Peyer's patch (tissue), 4 donors: Measurements from ENCODE around the gene UBE2E3. TPM values are rescaled to one million over a fixed set of nuclear protein-coding genes. Genes with fewer than 3 reads are reported as not detected.
A peak's percentile ranks its signal among the peaks of the same experiment; 100 is the strongest.

Source experiments
- DNase-seq, 3 donors: peaks; one replicate each; pipeline ENCODE4 v3.0.0-alpha.2; 2017 to 2019
- H3K27ac ChIP-seq, 4 donors: fragments of 200-600 bp; sonication (generic); one replicate each; pipeline ENCODE4 v1.5.1; 2016 to 2019
- H3K27me3 ChIP-seq, 2 donors: fragments of 200-600 bp; sonication (generic); one replicate each; pipeline ENCODE4 v1.5.1; 2019
- H3K36me3 ChIP-seq, 3 donors: fragments of 200-600 bp; sonication (generic); one replicate each; pipeline ENCODE4 v1.5.1; 2016 to 2019
- H3K4me1 ChIP-seq, 4 donors: fragments of 200-600 bp; sonication (generic); one replicate each; pipeline ENCODE4 v1.5.1; 2016 to 2019
- H3K4me3 ChIP-seq, 4 donors: fragments of 200-600 bp; sonication (generic); 1 replicate in 3 of 4; 2 replicates in 1 of 4; pipeline ENCODE4 v1.5.1; 2016 to 2019; ENCODE audit warnings: mild to moderate bottlenecking in 1 of 4
- H3K9me3 ChIP-seq, 4 donors: fragments of 200-600 bp; sonication (generic); one replicate each; pipeline ENCODE4 v1.5.1; 2016 to 2019; ENCODE audit warnings: mild to moderate bottlenecking in 1 of 4
- CTCF ChIP-seq, 6 experiments: fragments of 450-650 bp in 4 of 6; fragments of 200-600 bp in 2 of 6; sonication (generic) in 1 of 6; IDR thresholded peaks; one replicate each; pipeline ENCODE4 v1.5.1; 2017 to 2019; ENCODE audit warnings: antibody characterized with exemption in 6 of 6, mild to moderate bottlenecking in 3 of 6, moderate library complexity in 1 of 6
- POLR2A ChIP-seq, 2 donors: fragments of 450-650 bp; IDR thresholded peaks; one replicate each; pipeline ENCODE4 v1.5.1; 2017; ENCODE audit warnings: antibody characterized with exemption in 2 of 2, mild to moderate bottlenecking in 2 of 2, moderate library complexity in 2 of 2
- total RNA-seq, 4 donors: library from RNA; depleted of rRNA; stranded (reverse); fragments of >200 nt; gene quantifications; one replicate each; pipeline ENCODE4 v1.1.0, GENCODE V29; 2016

Gene UBE2E3
- total RNA-seq, 4 donors from 2014 or later, result 52.3 to 96.6 (median 72.8) TPM

- peaks cover 0 to 30% (median 2%) of the 10 kb centered on the region in 4 donors for H3K4me1 ChIP-seq
- DNase-seq, result peak in 2 of 3 donors; percentile 34 to 53
- H3K4me3 ChIP-seq, result peak overlapping the region; percentile 66 to 82 (median 76)
- no peaks in the 10 kb centered on the region for H3K27me3 ChIP-seq
- TF ChIP-seq CTCF (IDR thresholded peaks at IDR 0.05) (peak in 1 of 6 experiments; percentile 5), POLR2A (IDR thresholded peaks at IDR 0.05) (no peak)
- H3K27ac ChIP-seq, result peak overlapping the region; percentile 77 to 91 (median 87)
- H3K9me3 ChIP-seq, result no peaks in the 10 kb centered on the region
- no peaks in the 10 kb centered on the region for H3K36me3 ChIP-seq
Observed at GRCh38 chr2:180980943-180981911, 822 bp downstream of the UBE2E3 start.

- Histone ChIP-seq H3K36me3 (no peaks in the 10 kb centered on the region), H3K4me3 (no peak overlapping the region), H3K27me3 (no peaks in the 10 kb centered on the region), H3K27ac (no peak overlapping the region), H3K4me1 (peaks cover 0 to 30% (median 2%) of the 10 kb centered on the region in 4 donors), H3K9me3 (no peaks in the 10 kb centered on the region)
- peak in 2 of 3 donors; percentile 23 to 62 for DNase-seq
- peak in 2 of 6 experiments; percentile 9 to 13 for TF ChIP-seq CTCF (IDR thresholded peaks at IDR 0.05)
- no peak for TF ChIP-seq POLR2A (IDR thresholded peaks at IDR 0.05)
Observed at GRCh38 chr2:180983468-180984242, 3.2 kb downstream of the UBE2E3 start.

GRCh38 chr2:180985771-180986395 is 5.5 kb downstream of the UBE2E3 start:
- no peaks in the 10 kb centered on the region for H3K27me3 ChIP-seq
- DNase-seq, result no peak
- TF ChIP-seq POLR2A (IDR thresholded peaks at IDR 0.05) (no peak), CTCF (IDR thresholded peaks at IDR 0.05) (no peak)
- no peak overlapping the region for H3K4me3 ChIP-seq
- H3K4me1 ChIP-seq, result peaks cover 0 to 27% (median 2%) of the 10 kb centered on the region in 4 donors
- no peaks in the 10 kb centered on the region for H3K9me3 ChIP-seq
- H3K36me3 ChIP-seq, result no peaks in the 10 kb centered on the region
- no peak overlapping the region for H3K27ac ChIP-seq

GRCh38 chr2:180987146-180987545 is 6.7 kb downstream of the UBE2E3 start:
- Histone ChIP-seq H3K4me1 (peaks cover 0 to 22% (median 2%) of the 10 kb centered on the region in 4 donors), H3K36me3 (no peaks in the 10 kb centered on the region), H3K9me3 (no peaks in the 10 kb centered on the region), H3K27ac (no peak overlapping the region), H3K4me3 (no peak overlapping the region), H3K27me3 (no peaks in the 10 kb centered on the region)
- no peak for DNase-seq
- no peak for TF ChIP-seq POLR2A (IDR thresholded peaks at IDR 0.05)
- no peak for TF ChIP-seq CTCF (IDR thresholded peaks at IDR 0.05)

GRCh38 chr2:180990337-180990736 is 9.9 kb downstream of the UBE2E3 start:
- H3K36me3 ChIP-seq, result no peaks in the 10 kb centered on the region
- DNase-seq, result no peak
- H3K9me3 ChIP-seq, result no peaks in the 10 kb centered on the region
- TF ChIP-seq POLR2A (IDR thresholded peaks at IDR 0.05) (no peak), CTCF (IDR thresholded peaks at IDR 0.05) (no peak)
- no peak overlapping the region for H3K27ac ChIP-seq
- H3K27me3 ChIP-seq, result no peaks in the 10 kb centered on the region
- H3K4me3 ChIP-seq, result no peak overlapping the region
- H3K4me1 ChIP-seq, result no peaks in the 10 kb centered on the region
